HG03442 (cell line): ENCODE results near the gene DPAGT1.
"Not testable (repeated sequence)": the region's sequence is repeated elsewhere in the genome, so short reads cannot be mapped to it uniquely, and the experiment has no call there.

Experiments
- ATAC-seq: cut with Tn5 transposase; IDR thresholded peaks from one replicate; pipeline ENCODE4 v1.9.1; 2021; ENCODE audit warnings: mild to moderate bottlenecking, moderate library complexity; ENCODE audit not compliant: unreplicated experiment

The DPAGT1 gene

GRCh38 chr11:119062779-119063178 lies 38.9 kb downstream of the DPAGT1 start:
- no peak for ATAC-seq

DNA sequence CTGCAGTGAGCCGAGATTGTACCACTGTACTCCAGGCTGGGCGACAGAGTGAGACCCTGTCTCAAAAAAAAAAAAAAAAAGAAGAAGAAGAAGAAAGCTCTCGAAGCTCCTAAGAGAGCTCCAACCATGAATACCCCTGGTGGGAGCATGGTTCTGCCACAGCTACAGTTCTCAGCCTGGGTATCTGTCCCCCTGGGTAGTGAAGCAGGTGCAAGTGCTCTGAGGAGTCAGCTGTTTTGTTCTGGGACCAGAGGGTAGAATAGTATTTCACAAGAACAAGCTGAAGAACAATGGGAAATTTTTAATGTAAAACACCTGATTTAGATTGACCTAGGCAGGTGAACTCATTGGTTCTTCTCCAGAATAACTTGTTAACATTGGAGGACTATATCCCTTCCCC lies 40.4 kb downstream of the DPAGT1 start:
- ATAC-seq, result no peak

DNA sequence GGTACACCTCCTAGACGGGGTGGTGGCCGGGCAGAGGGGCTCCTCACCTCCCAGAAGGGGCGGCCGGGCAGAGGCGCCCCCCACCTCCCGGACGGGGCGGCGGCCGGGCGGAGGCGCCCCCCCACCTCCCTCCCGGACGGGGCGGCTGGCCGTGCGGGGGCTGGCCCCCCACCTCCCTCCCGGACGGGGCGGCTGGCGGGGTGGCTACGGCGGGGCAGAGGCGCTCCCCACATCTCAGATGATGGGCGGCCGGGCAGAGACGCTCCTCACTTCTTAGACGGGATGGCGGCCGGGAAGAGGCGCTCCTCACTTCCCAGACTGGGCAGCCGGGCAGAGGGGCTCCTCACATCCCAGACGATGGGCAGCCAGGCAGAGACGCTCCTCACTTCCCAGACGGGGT lies 42.5 kb downstream of the DPAGT1 start:
- not testable (repeated sequence) for ATAC-seq

GRCh38 chr11:119057000-119057769 lies 44.5 kb downstream of the DPAGT1 start, which contains the start of gene HYOU1:
Gene HYOU1, minus strand, starts transcription at chr11:119057205. Its CDS starts 1,045 bp downstream, at chr11:119056160.
- ATAC-seq, result peak; percentile 88

DNA sequence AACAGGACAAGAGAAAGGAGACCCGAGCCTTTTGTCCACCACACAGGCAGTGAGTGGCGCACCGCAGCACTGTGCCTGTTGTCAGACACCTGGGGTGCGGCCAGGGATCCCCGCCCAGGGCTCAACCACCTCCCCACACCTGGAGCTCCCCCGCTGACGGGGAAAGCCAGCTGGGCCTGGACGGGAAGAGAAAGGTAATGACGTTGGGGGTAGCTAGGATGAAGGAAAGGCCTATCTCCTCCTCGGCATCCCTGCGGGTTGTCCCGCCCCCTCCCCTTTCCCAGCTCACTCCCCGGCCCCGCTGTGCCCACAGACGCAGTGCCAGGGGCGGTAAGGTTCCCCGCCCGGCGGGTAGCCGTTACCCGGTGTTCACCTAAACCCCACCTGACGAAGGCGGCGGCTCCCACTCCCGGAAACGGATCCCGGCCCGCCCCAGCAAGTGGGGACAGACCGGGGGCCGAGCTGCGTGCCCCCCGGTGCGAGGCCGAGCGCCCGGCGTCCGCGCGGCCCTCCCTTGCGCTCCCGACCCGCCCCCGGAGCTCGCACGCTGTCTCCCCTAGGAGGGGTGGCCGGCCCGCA lies 45.1 kb downstream of the DPAGT1 start:
- ATAC-seq, result peak; percentile 3

- ATAC-seq, result no peak
These were observed 45.8 kb downstream of the DPAGT1 start for GRCh38 chr11:119055901-119056300.

DNA sequence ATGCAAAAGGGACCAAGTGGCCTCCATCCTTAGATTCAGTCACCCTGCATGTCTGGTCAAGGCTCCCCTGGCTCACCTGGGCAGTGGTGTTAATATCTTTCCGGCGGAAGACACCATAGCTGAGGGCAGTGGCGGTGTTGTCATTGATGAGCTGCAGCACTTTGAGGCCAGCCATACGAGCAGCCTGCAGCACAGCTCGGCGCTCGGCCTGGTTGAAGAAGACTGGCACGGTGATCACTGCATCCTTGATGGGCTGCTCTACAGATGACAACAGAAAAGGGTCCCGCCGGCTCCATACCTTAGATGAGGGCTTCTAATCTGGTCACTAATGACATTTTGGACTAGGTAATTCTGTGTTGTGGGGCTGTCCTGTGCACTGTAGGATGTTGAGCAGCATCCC lies 47.2 kb downstream of the DPAGT1 start:
- ATAC-seq, result no peak

DNA sequence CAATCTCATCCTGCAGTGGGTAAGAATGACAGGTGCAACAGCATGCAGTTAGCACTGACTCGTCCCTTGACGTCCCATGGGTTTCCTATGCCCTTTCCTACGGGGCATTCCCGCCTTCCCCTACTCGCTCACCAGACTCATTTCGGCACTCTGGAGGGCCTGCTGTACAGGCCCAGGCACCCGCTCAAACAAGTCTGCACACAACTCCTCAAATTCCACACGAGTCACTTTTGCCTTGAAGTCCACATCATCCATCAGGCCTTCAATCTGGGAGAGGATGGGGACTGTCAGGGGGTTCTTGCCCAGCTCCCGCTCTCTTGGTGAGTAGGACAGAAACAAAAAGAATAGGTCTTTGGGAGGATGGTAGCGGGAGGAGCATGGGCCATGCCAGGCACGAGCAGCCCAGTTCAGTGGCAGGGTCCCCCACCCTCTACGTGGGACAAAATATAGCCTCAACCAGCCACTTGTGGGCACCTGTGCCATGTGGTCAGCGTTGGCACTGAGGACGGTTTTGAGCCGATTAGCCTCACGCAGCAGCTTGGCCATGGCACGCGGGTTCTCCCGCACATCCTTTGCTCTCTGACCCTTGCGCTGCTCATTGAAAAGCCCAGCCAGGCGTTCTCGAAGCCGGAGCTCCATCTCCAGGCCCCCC lies 49.4 kb downstream of the DPAGT1 start:
- no peak for ATAC-seq

DNA sequence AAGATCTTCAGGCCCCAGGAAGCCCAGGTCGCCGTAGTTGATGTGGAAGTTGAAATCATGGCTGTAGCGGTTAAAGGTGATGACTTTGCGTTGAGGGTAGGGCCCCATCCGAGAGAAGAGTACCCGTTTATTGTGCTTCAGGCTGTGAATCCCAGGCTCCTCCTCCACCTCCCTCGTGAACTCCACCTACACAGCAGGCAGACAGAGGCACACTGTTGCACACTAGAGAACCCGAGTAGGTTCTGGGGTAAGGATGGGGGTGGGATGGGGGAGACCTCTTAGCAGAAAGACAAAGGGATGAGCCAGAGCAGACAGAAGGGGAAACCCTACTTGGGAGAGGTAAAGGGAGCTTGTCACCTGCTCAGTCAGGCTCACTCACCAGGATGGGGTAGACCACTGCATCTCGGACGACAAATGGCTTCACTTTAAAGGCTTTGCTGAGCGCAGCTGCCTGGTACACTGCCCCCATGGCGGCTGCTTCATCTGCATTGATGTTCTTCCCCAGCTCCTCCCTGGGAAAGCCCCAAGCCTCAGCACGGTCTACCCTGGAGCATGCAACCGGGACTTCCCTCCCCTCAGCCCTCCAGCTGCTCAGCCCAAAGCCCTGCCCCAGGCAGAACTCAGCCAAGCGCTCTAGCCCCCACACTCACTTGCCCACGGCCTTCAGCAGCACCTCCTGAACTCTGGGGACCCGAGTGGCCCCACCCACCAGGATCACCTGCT lies 50.1 kb downstream of the DPAGT1 start:
- ATAC-seq, result no peak

DNA sequence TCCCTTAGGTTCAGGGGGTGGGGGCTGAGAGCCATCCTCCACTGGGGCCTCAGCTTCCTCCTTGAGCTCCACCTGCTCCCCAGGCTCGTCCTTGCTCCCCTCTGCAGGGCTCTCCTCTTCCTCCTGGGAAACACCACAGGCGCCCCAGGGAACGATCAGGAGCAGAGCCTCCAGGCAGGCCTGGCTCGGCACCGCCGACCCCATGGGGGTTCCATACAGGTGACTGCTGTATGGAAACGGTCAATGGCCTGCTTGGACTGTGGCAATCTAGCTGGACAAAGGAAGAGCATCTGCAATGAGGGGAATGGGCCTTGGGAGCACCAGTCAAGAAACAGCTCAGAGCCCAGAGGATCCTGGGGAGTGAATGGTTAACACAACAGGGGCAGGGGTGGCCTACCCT lies 52.6 kb downstream of the DPAGT1 start:
- no peak for ATAC-seq

GRCh38 chr11:119048644-119049043 lies 53.0 kb downstream of the DPAGT1 start:
- ATAC-seq, result no peak

GRCh38 chr11:119047205-119047604 lies 54.4 kb downstream of the DPAGT1 start:
- ATAC-seq, result no peak
